Glutamatergic neuron (in vitro differentiated cells): ENCODE measurements around the gene SLC23A1. TPM values are rescaled to one million over a fixed set of nuclear protein-coding genes. Genes with fewer than 3 reads are reported as not detected.
"Not testable (repeated sequence)": the region's sequence is repeated elsewhere in the genome, so short reads cannot be mapped to it uniquely, and the experiment has no call there.

Experiments used
- DNase-seq: peaks from one replicate; pipeline ENCODE4 v3.0.0; 2022
- H3K27ac Mint-ChIP-seq: one replicate; pipeline ENCODE4 v1.8.0; 2020; ENCODE audit warnings: mild to moderate bottlenecking, mixed read lengths, inconsistent platforms; ENCODE audit not compliant: unreplicated experiment
- H3K27me3 Mint-ChIP-seq: one replicate; pipeline ENCODE4 v1.8.0; 2020; ENCODE audit warnings: mild to moderate bottlenecking, moderate library complexity, mixed read lengths, inconsistent platforms; ENCODE audit not compliant: unreplicated experiment
- H3K36me3 Mint-ChIP-seq: one replicate; pipeline ENCODE4 v1.8.0; 2020; ENCODE audit warnings: mild to moderate bottlenecking, mixed read lengths, inconsistent platforms; ENCODE audit not compliant: unreplicated experiment
- H3K4me1 Mint-ChIP-seq: one replicate; pipeline ENCODE4 v1.8.0; 2020; ENCODE audit warnings: mild to moderate bottlenecking, low read depth, mixed read lengths, inconsistent platforms; ENCODE audit not compliant: unreplicated experiment
- H3K4me3 Mint-ChIP-seq: one replicate; pipeline ENCODE4 v1.8.0; 2020; ENCODE audit warnings: mild to moderate bottlenecking, mixed read lengths, inconsistent platforms; ENCODE audit not compliant: unreplicated experiment
- H3K9me3 Mint-ChIP-seq: one replicate; pipeline ENCODE4 v1.8.0; 2020; ENCODE audit warnings: mild to moderate bottlenecking, moderate library complexity, mixed read lengths, inconsistent platforms; ENCODE audit not compliant: unreplicated experiment
- CTCF ChIP-seq: fragments of 200-600 bp; sonication (generic); IDR thresholded peaks from one replicate; pipeline ENCODE4 v1.5.0; 2021; ENCODE audit not compliant: partially characterized antibody, unreplicated experiment
- total RNA-seq: library from RNA; stranded (reverse); fragmentation: NEBNext Ultra II Directional; extraction: Animal tissue kit (Norgen Biotek cat#: 25700); gene quantifications from one replicate; pipeline ENCODE4 v1.2.1, GENCODE V29; 2021; ENCODE audit not compliant: unreplicated experiment

SLC23A1 gene
- total RNA-seq, 1 donor from 2014 or later: not detected

GRCh38 chr5:139363937-139364336 lies 19.2 kb downstream of the SLC23A1 start:
- no peak for TF ChIP-seq CTCF
- H3K4me3 Mint-ChIP-seq: no peak overlapping the region
- no peaks in the 10 kb centered on the region for H3K4me1 Mint-ChIP-seq
- H3K27me3 Mint-ChIP-seq: no peaks in the 10 kb centered on the region
- H3K27ac Mint-ChIP-seq: no peak overlapping the region
- DNase-seq: no peak
- H3K36me3 Mint-ChIP-seq: no peaks in the 10 kb centered on the region
- H3K9me3 Mint-ChIP-seq: no peaks in the 10 kb centered on the region

DNA sequence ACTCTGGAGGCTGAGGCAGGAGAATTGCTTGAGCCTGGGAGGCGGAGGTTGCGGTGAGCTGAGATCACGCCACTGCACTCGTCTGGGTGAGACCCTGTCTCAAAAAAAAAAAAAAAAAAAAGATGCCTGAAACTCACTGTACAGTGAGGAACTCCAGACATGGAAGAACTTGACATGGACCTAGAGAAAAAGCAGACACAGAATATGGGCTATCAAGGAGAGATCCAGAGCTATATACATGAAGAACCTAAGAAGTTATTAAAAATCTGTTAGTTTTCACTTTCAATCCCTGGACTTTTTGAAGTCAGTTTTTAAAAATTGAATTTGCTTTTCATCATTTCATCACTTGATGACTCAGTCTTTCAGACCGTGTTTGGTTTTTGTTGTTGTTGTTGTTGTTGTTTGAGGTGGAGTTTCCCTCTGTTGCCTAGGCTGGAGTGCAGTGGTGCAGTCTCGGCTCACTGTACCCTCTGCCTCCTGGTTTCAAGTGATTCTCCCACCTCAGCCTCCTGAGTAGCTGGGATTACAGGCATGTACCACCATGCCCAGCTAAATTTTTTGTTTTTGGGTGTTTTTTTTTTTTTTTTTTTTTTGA lies 21.2 kb downstream of the SLC23A1 start:
- DNase-seq: no peak
- Mint-ChIP-seq H3K27me3 (no peaks in the 10 kb centered on the region), H3K4me3 (no peak overlapping the region), H3K4me1 (peaks cover 2% of the 10 kb centered on the region), H3K9me3 (no peaks in the 10 kb centered on the region), H3K36me3 (no peaks in the 10 kb centered on the region), H3K27ac (no peak overlapping the region)
- no peak for TF ChIP-seq CTCF

GRCh38 chr5:139360384-139360783 lies 22.7 kb downstream of the SLC23A1 start:
- no peak overlapping the region for H3K4me3 Mint-ChIP-seq
- peaks cover 2% of the 10 kb centered on the region for H3K4me1 Mint-ChIP-seq
- no peak for DNase-seq
- no peak overlapping the region for H3K27ac Mint-ChIP-seq
- no peaks in the 10 kb centered on the region for H3K36me3 Mint-ChIP-seq
- H3K9me3 Mint-ChIP-seq: no peaks in the 10 kb centered on the region
- no peaks in the 10 kb centered on the region for H3K27me3 Mint-ChIP-seq
- TF ChIP-seq CTCF: no peak

DNA sequence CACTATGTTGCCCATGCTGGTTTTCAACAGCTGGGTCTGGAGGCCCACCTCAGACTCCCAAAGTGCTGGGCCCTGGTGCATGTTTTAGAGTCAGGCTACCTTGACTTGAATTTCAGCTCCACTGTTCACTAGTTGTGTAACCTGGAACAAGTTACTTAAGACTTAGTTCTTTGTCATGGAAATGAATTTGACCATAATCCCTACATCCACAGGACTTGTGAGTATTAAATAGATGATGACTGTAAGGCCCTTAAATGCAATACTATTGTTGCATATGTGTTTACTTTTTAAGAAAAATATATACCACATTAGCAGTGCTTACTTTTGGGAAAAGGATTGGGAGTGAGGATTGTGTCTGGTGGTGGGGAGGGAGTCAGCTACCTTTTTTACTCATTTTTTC lies 25.0 kb downstream of the SLC23A1 start:
- H3K4me1 Mint-ChIP-seq: peaks cover 4% of the 10 kb centered on the region
- no peak overlapping the region for H3K27ac Mint-ChIP-seq
- H3K4me3 Mint-ChIP-seq: no peak overlapping the region
- TF ChIP-seq CTCF: no peak
- no peaks in the 10 kb centered on the region for H3K9me3 Mint-ChIP-seq
- no peaks in the 10 kb centered on the region for H3K27me3 Mint-ChIP-seq
- no peak for DNase-seq
- peaks cover 6% of the 10 kb centered on the region for H3K36me3 Mint-ChIP-seq

DNA sequence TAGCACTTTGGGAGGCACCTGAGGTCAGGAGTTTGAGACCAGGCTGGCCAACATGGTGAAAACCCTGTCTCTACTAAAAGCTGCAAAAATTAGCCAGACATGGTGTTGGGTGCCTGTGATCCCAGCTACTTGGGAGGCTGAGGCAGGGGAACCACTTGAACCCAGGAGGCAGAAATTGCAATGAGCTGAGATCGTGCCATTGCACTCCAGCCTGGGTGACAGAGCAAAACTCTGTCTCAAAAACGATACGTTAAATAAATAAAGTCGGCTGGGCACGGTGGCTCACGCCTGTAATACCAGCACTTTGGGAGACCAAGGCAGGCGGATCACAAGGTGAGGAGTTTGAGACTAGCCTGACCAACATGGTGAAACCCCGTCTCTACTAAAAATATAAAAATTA lies 27.2 kb downstream of the SLC23A1 start:
- not testable (repeated sequence) for H3K27ac Mint-ChIP-seq, H3K27me3 Mint-ChIP-seq, H3K36me3 Mint-ChIP-seq, H3K4me1 Mint-ChIP-seq, H3K4me3 Mint-ChIP-seq, DNase-seq, H3K9me3 Mint-ChIP-seq
